ENCODE measurements around the gene CLDND2. TPM values are rescaled to one million over a fixed set of nuclear protein-coding genes. Genes with fewer than 3 reads are reported as not detected.
A peak's percentile ranks its signal among the peaks of the same experiment; 100 is the strongest.

Gene CLDND2
- total RNA-seq, 2 donors from 2014 or later = 1.7 to 1.8 TPM

GRCh38 chr19:51364200-51365106 is 4.3 kb downstream of the CLDND2 start:
- ATAC-seq = no peak
- intact Hi-C loops (cut with DNase I, micrococcal nuclease) = no loop called here
- no peak for DNase-seq

- DNase-seq (no peak), ATAC-seq (no peak)
- intact Hi-C loops (cut with DNase I, micrococcal nuclease) = no loop called here
Observed at GRCh38 chr19:51361239-51361638, 7.6 kb downstream of the CLDND2 start.

DNA sequence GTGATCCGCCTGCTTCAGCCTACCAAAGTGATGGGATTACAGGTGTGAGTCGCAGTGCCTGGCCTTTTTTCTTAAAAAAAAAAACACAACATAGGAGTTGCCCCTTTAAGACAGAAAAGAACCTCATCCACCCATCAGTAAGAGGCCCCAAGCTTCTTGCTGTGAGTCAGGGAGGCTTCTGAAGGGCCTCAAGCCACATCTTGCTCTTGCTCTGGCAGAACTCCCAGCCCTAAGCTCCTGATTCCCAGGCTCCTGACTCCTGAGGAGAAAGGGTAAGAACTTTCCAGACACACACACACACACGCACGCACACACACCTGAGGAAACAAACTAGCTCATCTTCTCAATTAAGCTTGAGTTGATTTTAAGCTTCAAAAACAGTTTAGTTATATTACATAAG is 9.5 kb downstream of the CLDND2 start:
- DNase-seq (no peak), ATAC-seq (no peak)
- intact Hi-C loops (cut with DNase I, micrococcal nuclease) = no loop called here

DNA sequence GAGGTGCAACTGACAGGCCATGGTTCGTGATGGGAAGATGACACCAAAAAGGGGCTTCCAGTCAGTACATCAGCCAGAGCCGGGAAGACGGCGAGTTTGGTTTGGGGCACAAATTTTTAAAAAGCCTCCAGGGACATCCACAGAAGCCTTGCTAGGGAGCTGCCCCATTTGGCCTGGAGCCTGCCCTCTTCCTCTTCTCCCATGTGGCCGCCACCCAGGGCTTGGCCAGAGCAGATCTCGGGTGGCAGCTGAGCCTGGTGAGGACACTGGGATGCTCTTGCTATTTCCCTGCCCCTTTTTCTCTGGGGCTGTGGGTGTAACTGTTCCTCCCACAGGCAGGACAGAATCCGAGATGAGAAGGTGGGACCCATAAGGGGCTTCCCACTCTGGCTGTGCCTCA is 10.9 kb downstream of the CLDND2 start:
- ATAC-seq (no peak), DNase-seq (no peak)
- intact Hi-C loops (cut with DNase I, micrococcal nuclease) = no loop called here

- DNase-seq (no peak), ATAC-seq (no peak)
- intact Hi-C loops (cut with DNase I, micrococcal nuclease) = no loop called here
Observed at GRCh38 chr19:51356159-51356801, 12.5 kb downstream of the CLDND2 start.

DNA sequence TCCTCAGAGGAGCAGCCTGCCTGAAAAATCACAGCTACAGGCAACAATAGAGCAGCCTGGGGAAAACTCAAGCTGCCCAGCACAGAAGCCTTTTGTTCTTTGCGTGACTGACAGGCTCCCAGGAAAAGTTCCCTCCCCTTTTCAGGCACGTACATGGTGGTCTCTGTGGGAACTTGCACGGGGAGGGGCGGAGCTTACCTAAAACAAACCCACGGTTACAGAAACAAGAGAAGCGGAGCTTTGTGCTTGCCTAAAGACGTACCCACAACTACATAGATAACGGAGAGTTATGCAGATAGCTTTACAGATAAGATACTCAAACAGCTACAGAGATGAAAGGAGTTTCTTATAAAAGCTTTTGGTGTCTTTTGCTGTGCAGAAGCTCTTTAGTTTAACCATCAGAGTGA is 14.1 kb downstream of the CLDND2 start:
- intact Hi-C loops (cut with DNase I, micrococcal nuclease) = no loop called here
- no peak for DNase-seq
- no peak for ATAC-seq

GRCh38 chr19:51354103-51354741 is 14.6 kb downstream of the CLDND2 start:
- DNase-seq (no peak), ATAC-seq (no peak)
- intact Hi-C loops (cut with DNase I, micrococcal nuclease) = no loop called here

DNA sequence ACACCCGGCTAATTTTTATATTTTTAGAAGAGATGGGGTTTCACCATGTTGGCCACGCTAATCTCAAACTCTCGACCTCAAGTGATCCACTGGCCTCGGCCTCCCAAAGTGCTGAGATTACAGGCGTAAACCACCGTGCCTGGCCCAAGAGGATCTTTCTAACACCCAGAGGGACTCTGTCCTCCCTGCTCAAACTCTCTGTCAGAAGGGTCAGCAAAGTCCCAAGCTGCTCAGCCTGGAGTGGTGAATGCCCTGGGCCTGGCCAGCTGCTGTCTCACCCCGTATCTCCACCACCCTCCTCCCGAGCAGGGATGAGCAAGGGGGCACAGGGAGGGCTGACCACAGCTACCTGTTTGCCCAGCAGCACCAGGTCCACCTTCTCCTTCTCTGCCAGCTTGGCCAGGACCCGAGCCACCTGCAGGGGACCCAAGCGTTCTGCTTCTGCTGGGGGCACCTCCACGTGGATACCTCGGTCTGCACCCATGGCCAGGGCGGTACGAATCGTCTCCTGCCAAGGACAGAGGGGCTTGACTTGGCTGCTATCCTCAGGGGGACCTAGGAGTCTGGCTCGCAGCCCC is 15.9 kb downstream of the CLDND2 start:
- DNase-seq = no peak

DNA sequence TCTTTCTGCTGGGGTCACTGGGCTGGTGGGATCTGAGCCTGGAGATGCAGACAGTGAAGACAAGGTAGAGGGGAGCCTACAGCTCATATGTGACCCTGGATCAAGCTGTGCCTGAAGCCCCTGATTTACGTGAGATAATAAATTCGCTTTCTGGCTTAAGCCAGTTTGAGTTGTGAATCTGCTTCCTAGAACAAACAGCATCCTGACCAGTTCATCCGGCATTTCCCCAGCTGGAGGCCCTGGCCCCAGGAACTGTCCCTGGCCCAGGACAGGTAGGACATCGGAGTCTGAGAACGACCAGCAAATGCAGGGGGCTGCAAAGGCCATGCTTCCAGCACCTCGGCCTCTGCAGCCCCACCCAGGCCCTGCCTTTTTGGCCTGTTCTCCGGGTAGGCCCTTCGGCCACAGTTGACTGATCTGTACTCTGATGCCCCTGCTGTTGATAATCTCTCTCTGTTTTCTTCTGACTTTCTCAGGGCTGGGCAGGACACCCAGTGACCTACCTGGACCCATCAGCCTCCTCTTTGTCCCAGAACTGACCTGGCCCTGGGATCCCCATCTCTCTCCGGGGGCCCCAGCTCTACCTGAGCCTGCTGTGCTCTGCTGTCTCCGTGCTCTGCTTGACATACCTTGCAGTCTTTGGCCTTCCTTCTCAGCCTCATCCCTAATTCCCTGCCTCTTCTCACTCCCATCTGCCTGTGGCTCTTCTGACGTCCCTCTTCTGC is 17.4 kb downstream of the CLDND2 start:
- DNase-seq (no peak), ATAC-seq (no peak)

More for the DNA sequence above, 15.9 kb downstream of the CLDND2 start:
- no peak for ATAC-seq
- intact Hi-C loops (cut with DNase I, micrococcal nuclease) = no loop called here

DNA sequence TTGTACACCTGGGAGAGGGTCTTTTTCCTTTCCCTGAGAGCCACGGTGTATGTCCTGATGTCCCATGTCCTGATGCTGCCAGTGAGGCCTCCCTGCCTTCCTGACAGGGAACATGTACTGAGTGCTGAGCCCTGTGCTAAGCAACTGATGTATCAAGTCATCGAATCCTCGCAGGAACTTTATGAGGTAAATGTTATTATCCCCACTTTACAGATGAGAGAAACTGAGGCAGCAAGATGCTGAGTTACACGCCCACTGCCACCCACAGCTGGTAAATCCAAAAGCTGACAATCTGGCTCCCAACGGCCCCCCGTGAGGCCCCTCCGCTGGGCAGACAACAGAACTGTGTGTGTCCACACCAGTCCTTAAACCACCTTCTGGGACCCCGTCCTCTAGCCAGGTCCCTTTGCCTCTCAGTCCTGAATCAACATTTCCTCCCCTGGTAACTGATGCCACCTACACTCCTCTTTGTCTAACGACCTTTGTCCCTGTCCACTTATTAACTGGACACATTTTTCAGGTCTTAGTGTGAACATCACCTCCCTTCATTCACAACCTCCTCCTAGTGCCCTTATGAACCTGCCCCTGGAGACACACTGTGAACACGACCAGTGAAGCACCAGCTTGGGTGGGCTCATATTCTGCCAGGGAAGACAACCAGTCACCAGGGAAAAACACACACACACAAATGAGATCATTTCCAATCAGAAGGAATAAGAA is 21.4 kb downstream of the CLDND2 start:
- DNase-seq (no peak), ATAC-seq (peak; percentile 31)
- intact Hi-C loops (cut with DNase I, micrococcal nuclease) = no loop called here

More for the DNA sequence above, 17.4 kb downstream of the CLDND2 start:
- intact Hi-C loops (cut with DNase I, micrococcal nuclease) = no loop called here

DNA sequence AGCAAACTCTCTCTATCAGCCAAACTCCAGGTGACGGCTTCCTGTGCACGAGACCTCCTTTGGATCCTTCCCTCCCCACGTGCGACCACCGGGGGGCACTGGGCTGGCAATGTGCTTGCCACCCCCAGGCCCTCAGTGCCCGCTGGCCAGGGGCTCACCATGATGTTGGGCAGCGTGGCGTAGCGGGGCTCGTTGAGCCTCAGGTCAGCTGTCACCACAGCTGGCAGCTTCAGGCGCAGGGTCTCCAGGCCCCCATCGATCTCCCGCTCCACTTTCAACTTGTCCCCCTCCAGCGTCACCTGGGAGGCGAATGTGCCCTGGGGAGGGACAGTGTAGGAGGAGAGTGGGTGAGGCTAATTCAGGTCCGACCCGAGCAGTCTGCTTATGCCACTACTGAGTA is 22.1 kb downstream of the CLDND2 start:
- DNase-seq (no peak), ATAC-seq (no peak)
- intact Hi-C loops (cut with DNase I, micrococcal nuclease) = no loop called here

DNA sequence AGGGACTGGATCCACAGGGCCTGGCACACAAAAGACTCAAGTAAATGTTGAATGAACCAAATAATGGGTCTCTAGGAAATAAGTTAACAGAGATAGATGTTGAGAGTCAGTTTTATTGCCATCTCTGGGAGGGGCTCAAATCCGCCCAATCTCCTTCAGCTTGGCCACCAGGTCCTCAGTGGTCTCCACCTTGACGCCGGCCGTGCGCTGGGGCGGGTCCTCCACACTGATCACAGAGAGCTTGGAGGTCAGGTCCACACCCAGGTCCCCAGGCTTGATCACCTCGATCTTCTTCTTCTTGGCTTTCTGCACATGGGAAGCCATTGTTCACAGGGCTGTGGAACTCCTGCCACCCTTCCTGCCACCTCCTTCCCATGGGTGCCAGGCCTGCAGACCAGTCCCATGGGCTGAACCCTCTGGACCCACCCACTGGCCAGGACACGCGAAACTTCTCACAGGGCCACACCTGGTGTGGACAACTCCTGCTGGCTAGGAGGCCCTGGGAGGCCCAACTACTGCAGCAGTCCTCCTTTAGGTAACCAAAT is 23.7 kb downstream of the CLDND2 start:
- intact Hi-C loops (cut with DNase I, micrococcal nuclease) = no loop called here
- no peak for ATAC-seq

GRCh38 chr19:51342631-51343569 is 25.9 kb downstream of the CLDND2 start:
- intact Hi-C loops (cut with DNase I, micrococcal nuclease) = no loop called here
- no peak for DNase-seq

More for the DNA sequence above, 23.7 kb downstream of the CLDND2 start:
- DNase-seq = no peak

GRCh38 chr19:51341976-51342580 is 26.7 kb downstream of the CLDND2 start, which contains the start of gene VSIG10L:
Gene VSIG10L, minus strand, starts transcription at chr19:51342139. Its CDS starts 15 bp downstream, at chr19:51342124.
- ATAC-seq (no peak), DNase-seq (no peak)

More at GRCh38 chr19:51342631-51343569, 25.9 kb downstream of the CLDND2 start:
- ATAC-seq = no peak

DNA sequence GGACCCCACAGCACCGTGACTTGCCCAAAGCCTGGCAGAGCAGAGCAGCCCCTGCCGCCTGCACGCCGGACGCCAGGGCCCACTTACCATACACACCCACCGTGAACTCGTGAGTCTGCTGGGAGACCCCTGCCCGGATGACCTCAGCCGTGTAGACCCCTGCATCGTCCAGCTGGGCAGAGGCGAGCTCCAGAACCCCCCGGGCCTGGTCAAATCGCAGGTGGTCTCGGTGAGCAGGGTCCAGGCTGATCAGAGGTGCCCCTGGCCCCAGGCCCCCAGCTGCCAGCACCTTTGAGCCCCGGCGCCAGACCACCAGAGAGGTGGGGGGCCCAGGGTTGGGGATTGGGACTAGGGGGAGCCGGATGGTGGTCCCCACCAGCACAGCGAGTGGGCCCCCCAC is 27.7 kb downstream of the CLDND2 start:
- ATAC-seq = no peak
- intact Hi-C loops (cut with DNase I, micrococcal nuclease) = no loop called here
- no peak for DNase-seq

More at GRCh38 chr19:51341976-51342580, 26.7 kb downstream of the CLDND2 start, which contains the start of gene VSIG10L:
- intact Hi-C loops (cut with DNase I, micrococcal nuclease) = no loop called here
